Dermis microvascular lymphatic vessel endothelial cell (primary cell): ENCODE measurements around the gene AUTS2. TPM values are rescaled to one million over a fixed set of nuclear protein-coding genes. Genes with fewer than 3 reads are reported as not detected.

Experiments used
- DNase-seq, 2 donors: peaks; one replicate each; pipeline versions ENCODE4 v3.0.0 to v3.0.0-alpha.2; 2010; ENCODE audit warnings: low read depth in 2 of 2
- total RNA-seq: library from RNA; depleted of rRNA; stranded (reverse); fragments of >200 nt; gene quantifications from 2 replicates; pipeline ENCODE4 v1.2.1, GENCODE V29; 2014

AUTS2 gene
- total RNA-seq, 1 donor from 2014 or later, result 0.51 TPM

GRCh38 chr7:70334295-70334694 lies 736.0 kb downstream of the AUTS2 start:
- no peak for DNase-seq

GRCh38 chr7:70334871-70335270 lies 736.6 kb downstream of the AUTS2 start:
- no peak for DNase-seq

DNA sequence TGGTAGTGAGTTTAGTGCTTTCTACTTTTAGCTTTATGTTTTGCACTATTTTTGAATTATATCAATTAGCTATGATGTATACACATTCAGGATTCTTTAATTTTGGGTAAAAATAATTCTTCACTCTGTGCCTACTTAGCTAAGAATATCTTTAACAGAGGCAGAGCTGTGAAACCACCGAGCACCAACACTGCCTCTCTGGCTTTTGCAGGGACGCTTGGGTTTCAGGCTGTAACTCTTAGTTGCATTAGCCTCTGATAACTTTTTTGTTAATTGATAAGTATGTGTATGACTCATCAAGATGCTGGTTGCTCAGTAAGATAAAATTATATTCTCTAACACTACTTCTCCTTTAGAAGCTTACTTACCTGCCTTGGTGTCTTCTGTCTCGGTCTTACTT lies 738.3 kb downstream of the AUTS2 start:
- DNase-seq, result no peak

GRCh38 chr7:70338015-70338414 lies 739.7 kb downstream of the AUTS2 start:
- DNase-seq, result no peak

DNA sequence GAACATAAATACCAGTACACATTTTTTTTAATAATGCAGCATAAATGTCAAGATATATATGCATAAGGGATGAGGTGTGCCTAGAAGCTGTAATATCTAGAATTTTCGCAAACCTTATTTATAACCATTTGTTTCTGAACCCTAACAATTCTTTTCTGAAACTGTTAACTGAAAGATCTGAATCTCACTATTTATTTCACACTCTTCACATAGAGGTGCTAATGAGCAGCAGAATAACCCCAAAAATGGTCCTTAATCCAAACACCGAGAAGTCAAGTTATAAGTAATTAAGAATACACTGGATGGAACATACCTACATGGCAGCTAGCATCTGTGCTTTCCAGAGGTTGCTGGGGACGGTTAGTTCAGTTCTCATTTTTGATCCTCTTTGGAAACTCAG lies 742.0 kb downstream of the AUTS2 start:
- DNase-seq, result no peak

DNA sequence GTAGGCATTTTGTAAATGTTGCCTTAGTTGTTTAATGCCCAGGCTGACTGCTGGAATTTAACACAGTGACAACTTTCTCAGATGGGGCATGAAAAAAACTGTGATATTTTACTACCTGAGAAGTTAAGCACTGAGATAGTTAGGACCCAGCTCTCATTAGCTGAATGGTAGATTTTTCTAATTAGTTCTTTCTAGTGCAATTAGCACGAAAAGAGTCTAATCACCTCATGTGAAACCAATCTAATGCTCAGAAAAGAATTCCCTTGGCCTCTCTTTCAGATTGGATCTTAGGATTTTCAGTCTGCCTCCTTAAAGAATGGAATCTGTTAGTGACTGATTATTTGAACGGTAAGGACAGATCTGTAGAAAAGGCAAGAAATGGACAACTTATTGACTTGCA lies 743.2 kb downstream of the AUTS2 start:
- no peak for DNase-seq

DNA sequence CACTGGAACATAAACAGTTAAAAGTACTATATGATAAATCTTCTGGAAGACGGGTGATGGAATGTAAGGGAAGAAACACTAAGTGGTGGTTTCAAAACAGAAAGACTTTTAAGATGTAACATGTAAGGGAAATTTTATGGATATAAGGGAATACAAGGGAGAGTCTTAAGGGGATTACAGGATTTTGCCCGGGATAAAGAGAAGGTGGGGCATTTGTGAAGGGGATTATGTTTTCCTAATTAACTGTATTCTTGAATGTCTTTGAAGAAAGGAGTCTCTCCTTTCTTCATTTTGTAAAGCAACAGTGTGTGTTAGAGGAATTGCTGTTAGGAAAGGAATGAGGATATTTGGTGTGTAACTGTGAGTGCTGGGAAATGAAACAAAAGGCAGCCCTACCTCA lies 745.2 kb downstream of the AUTS2 start:
- DNase-seq, result no peak

GRCh38 chr7:70344726-70345125 lies 746.5 kb downstream of the AUTS2 start:
- no peak for DNase-seq

DNA sequence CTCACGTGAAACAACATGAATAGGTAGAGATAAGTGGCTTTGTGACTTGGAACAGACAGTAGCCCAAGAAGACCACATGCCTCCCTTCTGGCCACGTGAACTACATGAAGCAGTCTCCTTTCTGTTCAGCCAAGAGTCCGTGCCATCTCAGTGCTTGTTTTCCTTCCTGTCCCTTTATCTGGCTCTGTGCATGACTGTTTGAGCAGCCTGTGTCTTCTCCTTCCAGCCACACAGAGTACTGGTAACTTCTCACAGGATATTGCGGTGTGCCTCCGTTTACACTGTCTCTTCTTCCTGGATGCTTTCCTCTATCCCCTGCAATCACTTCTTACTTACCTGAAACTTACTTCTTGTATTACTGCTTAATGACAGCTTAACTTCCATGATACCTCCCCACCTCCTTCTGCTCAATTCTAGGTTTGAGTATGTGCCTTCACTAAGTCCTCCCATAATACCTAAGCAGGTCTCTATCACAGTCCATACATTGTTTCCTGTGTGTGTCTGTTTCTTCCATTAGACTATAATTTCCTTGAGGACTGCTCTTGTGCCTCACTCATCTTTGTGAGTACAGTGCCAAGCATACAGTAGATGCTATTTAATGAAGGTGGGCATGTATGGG lies 748.7 kb downstream of the AUTS2 start:
- no peak for DNase-seq

DNA sequence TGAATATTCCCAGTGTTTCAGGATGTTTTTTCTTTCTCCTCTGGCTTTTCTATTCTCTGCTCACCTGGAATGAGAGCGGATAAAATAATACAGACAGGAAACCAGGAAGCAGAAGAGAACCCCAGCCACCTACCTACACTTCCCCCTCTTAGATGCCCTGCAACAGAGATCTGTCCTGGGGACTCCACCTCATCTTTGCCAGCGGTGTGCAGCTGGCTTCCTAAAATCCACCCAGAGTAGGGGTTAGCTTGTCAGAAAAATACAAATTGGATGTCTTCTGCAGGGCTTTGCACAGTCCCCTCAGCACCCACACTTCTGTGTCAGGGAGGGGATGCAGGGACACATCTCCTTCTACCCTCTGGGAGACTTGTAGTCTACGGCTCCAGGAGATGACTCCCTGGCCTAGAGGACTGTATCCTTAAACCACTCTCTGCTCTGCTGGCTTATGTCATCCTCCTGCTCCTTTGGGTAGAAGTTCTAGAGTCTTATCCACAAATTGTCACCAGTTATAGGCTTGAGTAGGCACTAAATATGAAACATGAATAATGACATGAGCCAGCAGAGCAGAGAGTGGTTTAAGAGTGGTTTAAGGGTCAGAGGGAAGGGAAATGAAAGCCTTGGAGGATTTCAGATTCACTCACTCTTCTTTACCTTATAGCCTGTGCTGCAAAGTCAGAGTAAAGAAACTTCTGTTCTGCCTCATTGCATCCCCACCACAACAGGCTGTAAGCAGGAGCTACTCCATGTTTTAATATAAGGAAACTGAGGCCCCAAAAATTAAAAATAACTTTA lies 749.4 kb downstream of the AUTS2 start:
- DNase-seq, result no peak

- no peak for DNase-seq
Observed at GRCh38 chr7:70349031-70349430, 750.8 kb downstream of the AUTS2 start.

GRCh38 chr7:70349819-70350218 lies 751.5 kb downstream of the AUTS2 start:
- no peak for DNase-seq

GRCh38 chr7:70352088-70352487 lies 753.8 kb downstream of the AUTS2 start:
- no peak for DNase-seq

GRCh38 chr7:70352906-70353305 lies 754.6 kb downstream of the AUTS2 start:
- no peak for DNase-seq

- DNase-seq, result no peak
Observed at GRCh38 chr7:70353330-70353945, 755.2 kb downstream of the AUTS2 start.

- no peak for DNase-seq
Observed at GRCh38 chr7:70353946-70354335, 755.7 kb downstream of the AUTS2 start.

DNA sequence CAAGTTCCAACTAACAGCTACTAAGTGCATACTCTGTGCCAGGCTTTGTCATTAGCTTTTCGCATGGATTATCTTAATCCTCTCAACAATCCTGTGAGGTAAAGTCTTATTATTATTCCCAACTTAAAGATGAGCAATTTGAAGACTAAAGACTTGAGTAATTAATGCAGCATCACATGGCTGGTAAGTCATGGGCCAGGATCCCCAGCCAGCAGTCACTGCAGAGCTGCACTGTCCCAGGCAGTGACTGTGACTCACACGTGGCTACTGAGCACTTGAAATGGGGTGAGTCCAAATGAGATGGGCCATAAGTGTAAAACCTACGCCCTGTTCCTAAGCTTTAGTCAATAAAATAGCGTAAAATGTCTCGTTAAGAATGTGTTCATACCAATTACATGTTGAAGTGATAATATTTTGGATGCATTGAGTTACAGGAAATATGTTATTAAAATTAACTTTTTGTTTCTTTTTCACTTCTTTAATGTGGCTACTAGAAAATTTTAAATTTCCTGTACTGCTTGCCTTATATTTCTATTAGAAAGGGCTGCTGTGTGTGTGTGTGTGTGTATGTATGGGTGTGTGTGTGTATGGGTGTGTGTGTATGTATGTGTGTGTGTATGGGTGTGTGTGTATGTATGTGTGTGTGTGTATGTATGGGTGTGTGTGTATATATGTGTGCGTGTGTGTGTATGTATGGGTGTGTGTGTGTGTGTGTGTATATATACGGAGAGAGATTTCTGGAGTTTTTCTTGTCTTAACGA lies 756.3 kb downstream of the AUTS2 start:
- DNase-seq, result no peak

DNA sequence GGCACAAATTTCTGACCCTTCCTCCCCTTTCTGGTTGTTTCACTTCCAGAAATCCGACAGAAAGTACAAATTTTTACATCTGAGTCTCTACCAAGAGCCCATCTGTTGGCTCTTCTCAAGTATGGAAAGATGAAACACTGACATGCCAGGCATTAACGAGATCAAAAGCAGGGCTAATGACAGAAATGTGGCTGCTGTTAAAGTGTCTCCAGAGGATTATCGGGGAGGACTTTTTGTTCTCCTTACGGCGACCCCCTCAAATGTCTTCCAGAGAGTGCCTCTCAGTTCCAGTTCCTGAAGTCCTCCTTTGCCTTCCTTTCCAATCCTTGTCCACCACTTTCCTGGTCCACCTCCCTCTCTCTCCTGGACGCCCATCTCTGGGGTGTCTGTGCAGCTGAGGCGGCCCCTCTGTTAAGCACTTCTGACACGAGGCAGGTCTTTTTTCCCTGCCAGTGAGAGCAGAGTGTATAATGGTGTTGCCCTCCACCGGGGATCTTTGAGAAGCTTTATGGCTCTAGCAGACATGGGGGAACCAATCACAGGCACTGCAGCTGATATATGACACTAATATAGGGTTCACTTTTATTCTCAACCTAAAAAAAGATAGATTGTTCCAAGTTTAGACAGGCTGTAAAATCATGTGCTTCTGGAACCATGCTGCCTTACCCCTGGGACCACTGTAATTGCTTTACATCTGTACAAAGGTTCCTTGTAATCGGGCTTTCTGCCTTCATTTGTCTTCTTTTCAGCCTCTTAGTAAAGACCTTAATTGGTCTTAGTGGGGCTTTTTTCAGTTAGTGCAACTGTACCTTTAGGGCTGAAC lies 757.1 kb downstream of the AUTS2 start:
- no peak for DNase-seq

- DNase-seq, result no peak
Observed at GRCh38 chr7:70356085-70356786, 758.0 kb downstream of the AUTS2 start.

- DNase-seq, result no peak
Observed at GRCh38 chr7:70356787-70357328, 758.6 kb downstream of the AUTS2 start.
